T follicular helper cell (primary cell): ENCODE results near the gene CLDN1.

Experiments used
- DNase-seq: peaks from one replicate; pipeline ENCODE4 v3.0.0-alpha.2; 2020; ENCODE audit warnings: low read depth

CLDN1 gene

GRCh38 chr3:190333961-190334360, 11.7 kb upstream of the CLDN1 start:
- no peak for DNase-seq

GRCh38 chr3:190330936-190331734, 8.9 kb upstream of the CLDN1 start:
- DNase-seq, result no peak

- DNase-seq, result no peak
Observed at GRCh38 chr3:190326930-190327329, 4.7 kb upstream of the CLDN1 start.

- no peak for DNase-seq
Observed at GRCh38 chr3:190326361-190326760, 4.1 kb upstream of the CLDN1 start.

GRCh38 chr3:190325923-190326322, 3.7 kb upstream of the CLDN1 start:
- no peak for DNase-seq

DNA sequence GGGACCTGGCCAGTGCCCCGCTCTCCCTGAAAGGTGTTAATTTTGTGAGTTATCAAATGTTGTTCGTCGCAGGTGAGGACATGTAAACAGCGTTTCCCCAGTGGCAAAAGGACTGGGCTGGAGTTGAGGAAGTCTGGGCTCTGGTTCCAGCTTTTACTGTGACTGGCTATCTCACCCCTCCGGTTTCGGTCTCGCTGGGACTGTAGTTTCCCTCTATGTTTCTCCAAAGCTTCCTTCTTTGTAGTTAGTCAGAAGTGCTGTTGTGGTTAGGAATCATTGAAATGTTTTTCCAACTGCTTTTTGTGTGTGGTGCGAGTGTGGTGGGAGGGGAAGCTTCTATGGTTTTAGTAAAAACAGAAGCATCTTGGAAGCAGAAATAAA, 990 bp upstream of the CLDN1 start:
- DNase-seq, result no peak

GRCh38 chr3:190322604-190323245, 479 bp upstream of the CLDN1 start:
- no peak for DNase-seq

DNA sequence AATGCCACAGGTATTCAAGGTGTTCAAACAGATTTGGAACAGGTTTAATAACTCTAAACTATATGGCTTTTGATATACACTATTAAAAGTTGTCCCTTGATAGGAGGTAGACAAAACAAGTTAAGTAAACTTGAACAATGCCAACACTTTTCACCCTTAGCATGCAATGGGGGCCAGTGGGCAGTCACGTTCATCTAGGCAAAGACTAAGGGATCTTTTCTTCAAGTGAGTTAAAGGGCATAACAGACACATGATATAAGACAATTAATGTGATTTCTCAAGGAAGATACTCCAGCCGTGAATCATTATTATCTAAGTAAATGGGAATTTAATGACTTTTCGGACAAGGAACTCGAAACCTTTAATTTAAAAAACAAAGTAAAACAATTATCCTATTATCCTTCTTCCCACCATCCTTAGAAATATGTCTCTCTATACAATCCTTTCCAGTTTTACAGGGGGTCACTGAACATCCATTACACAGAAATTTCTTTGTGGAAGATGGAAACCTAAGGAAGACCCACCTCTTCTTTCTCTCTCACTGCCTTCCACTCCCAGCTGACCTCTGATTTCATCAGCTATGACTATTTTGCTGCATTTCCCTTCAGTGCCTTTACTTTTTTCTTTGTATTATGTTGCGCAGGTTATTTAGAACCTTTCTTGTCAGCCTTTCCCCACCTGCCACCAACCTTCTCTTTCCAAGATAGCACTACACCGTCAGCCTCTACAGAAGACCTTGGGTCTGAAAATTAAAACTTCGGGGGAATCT, 1.5 kb downstream of the CLDN1 start:
- DNase-seq, result no peak

GRCh38 chr3:190319660-190320059, 2.6 kb downstream of the CLDN1 start:
- no peak for DNase-seq

- no peak for DNase-seq
Observed at GRCh38 chr3:190318666-190319065, 3.6 kb downstream of the CLDN1 start.

GRCh38 chr3:190314741-190315140, 7.5 kb downstream of the CLDN1 start:
- DNase-seq, result no peak

GRCh38 chr3:190309414-190309813, 12.8 kb downstream of the CLDN1 start:
- no peak for DNase-seq

DNA sequence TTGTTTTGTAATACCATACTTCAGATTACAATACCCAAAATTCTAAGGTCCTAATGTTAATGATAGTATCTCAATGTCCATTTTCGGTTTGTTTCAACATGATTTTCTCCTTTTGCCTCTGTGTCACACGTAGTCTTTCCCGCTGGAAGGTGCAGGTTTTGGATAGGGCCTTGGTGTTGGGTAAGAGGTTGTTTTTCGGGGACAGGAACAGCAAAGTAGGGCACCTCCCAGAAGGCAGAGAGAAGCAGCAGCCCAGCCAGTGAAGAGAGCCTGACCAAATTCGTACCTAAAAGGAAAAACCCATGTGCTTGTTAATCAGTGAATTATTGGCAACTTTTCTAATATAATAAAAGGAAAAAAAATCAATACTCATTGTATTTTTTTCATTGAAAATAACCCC, 14.1 kb downstream of the CLDN1 start:
- DNase-seq, result no peak

DNA sequence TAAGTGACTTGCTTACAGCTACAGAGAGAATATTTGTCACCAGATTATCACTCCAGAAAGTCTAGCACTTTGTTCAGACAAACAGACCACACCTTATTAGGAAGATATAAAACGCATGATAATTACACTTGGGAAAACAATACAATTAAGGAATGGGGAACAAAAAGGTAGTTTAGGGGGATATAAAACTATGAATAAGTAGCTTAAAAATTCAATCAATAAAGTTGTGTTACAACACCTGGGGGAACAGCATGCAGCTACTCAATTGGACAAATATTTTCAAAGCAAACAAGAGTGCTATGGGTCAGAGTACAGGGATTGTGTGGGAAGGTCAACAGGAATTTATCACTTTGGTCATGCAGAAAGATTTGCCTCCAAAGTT, 15.1 kb downstream of the CLDN1 start:
- DNase-seq, result no peak

DNA sequence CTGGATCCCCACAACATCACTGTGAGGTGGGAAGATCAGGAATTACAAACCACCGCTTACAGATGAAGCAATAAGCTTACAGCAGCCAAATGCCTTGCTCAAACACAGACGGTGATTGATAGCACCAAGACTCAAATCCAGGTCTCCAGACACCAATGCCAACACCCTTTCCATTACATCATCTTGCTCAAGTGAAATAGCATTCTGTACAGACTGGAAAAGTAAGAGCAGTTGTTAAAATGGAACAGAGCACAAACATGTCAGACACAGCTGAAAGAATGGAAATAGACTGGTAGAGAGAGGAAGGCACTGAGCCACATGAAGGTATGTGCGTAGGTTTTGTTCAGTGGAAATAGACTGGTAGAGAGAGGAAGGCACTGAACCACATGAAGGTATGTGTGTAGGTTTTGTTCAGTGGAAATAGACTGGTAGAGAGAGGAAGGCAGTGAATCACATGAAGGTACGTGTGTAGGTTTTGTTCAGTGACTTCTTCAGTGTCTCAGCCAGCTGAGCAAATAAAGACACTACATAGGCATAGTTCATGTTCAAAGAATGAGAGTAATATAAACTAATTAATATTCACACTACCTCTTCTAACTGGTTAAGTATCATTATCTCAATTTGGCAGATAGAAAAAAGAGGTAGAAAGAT, 15.6 kb downstream of the CLDN1 start:
- no peak for DNase-seq

GRCh38 chr3:190306026-190306425, 16.2 kb downstream of the CLDN1 start:
- no peak for DNase-seq

DNA sequence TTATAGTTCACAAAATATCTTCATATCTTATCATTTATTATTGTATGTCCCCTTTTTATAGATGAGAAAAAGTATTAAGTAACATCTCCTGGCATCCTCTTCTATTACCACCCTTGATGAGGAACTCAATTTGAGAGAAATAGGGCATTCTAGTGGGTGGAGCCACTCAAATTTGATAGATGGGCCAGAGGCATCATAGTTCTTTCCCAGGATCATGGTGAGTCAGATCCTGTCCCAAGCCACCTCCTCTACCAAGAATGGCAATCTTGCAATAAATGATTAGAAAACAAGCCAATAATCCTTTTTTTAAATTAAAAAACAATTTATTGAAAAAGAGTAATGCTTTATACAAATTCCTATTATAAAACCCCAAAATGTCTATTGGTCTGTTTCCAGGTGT, 16.8 kb downstream of the CLDN1 start:
- DNase-seq, result no peak

- no peak for DNase-seq
Observed at GRCh38 chr3:190303884-190304283, 18.4 kb downstream of the CLDN1 start.

GRCh38 chr3:190302212-190302867, 19.9 kb downstream of the CLDN1 start:
- no peak for DNase-seq

- DNase-seq, result no peak
Observed at GRCh38 chr3:190301591-190301990, 20.7 kb downstream of the CLDN1 start.

DNA sequence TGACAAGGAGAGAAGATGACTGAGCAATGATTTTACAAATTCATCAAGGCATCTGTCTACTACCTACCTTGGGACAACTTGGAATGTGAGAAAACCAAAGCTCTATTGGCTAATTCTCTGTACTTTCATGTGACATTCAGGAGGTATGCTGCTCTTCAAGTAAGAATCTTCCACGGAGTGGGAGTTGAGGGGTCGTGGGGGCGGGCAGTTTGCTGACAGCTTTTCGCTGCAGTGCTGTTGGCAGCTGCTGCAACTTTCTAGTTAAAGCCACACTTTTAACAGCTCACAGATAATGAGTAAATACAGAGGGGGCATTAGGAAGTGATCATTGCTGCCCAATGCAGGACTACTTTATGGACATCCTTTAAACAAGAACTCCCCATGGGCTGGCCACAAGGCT, 22.3 kb downstream of the CLDN1 start:
- DNase-seq, result no peak

GRCh38 chr3:190294030-190294429, 28.2 kb downstream of the CLDN1 start:
- no peak for DNase-seq
